Breast epithelium (tissue), 3 donors: Measurements from ENCODE around the gene CEP290.

Experiments used
- POLR2A ChIP-seq: fragments of 450-650 bp; IDR thresholded peaks from one replicate; pipeline ENCODE4 v1.6.1; 2016; ENCODE audit warnings: antibody characterized with exemption, mild to moderate bottlenecking, moderate library complexity
- POLR2AphosphoS5 ChIP-seq, 3 donors: sonication (generic); formaldehyde crosslinking; IDR thresholded peaks; one replicate each; pipeline ENCODE4 v1.6.1; 2017; ENCODE audit warnings: antibody characterized with exemption in 3 of 3
- TF ChIP-seq, protein P1 (sequence below), 3 donors: fragments of 450-650 bp; IDR thresholded peaks; one replicate each; pipeline ENCODE4 v1.5.1; 2016 to 2017; ENCODE audit warnings: antibody characterized with exemption in 3 of 3, mild to moderate bottlenecking in 3 of 3, moderate library complexity in 3 of 3

DNA sequence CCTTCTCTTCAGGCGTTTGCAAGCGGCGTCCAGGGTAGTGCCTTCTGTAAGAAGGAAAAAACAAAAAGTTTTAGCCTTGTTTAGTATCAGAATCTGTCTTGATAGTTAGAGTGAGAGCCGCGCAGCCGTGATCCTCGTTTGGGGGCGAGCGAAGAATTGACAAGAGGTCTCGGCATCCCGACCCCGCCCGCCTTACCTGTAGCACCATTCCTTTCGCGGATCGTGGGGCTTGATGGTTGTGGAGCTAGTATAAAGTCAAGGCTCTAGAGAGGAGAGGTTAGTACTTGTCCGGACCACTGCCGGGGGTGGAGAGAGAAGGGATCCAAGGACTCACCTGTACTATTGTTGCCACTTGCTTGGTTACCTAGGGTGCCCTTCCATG is 713 bp upstream of the CEP290 start:
- TF ChIP-seq POLR2AphosphoS5 (IDR thresholded peaks at IDR 0.05) (no peak), POLR2A (no peak)
- TF ChIP-seq, protein P1, sequence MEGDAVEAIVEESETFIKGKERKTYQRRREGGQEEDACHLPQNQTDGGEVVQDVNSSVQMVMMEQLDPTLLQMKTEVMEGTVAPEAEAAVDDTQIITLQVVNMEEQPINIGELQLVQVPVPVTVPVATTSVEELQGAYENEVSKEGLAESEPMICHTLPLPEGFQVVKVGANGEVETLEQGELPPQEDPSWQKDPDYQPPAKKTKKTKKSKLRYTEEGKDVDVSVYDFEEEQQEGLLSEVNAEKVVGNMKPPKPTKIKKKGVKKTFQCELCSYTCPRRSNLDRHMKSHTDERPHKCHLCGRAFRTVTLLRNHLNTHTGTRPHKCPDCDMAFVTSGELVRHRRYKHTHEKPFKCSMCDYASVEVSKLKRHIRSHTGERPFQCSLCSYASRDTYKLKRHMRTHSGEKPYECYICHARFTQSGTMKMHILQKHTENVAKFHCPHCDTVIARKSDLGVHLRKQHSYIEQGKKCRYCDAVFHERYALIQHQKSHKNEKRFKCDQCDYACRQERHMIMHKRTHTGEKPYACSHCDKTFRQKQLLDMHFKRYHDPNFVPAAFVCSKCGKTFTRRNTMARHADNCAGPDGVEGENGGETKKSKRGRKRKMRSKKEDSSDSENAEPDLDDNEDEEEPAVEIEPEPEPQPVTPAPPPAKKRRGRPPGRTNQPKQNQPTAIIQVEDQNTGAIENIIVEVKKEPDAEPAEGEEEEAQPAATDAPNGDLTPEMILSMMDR (IDR thresholded peaks at IDR 0.05) = no peak
